ENCODE data around the gene SLC6A5. TPM values are rescaled to one million over a fixed set of nuclear protein-coding genes. Genes with fewer than 3 reads are reported as not detected.

SLC6A5 gene
- total and polyA plus RNA-seq, 10 of the 15 experiments (the other 5 are each of a cell fraction or from before 2014, with no cell fraction given): 0.01 TPM; not detected in 9

DNA sequence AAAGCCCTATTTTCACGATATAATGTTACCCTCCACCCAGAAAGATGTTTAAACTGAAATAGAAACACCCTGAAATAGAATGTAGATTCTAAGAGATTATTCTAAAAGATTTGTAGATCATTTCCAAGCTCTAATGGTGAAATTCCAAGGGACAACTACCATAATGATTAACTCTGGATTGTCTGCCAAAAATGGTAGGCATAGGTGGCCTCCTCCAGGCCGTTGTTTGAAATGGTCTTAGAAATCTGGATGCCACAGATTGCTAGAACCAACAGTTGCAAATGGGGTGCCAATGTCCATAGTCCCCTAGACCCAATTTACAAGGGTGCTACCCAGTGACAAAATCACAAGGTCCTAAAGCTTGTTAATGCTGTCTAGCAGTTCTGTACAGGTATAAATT lies 6.7 kb upstream of the SLC6A5 start:
- Histone ChIP-seq H2AFZ (ENCODE audit: control insufficient read depth, low read depth, low read length) (no peak overlapping the region), H3K4me3 (no peak overlapping the region), H4K20me1 (ENCODE audit: control insufficient read depth, insufficient read depth) (no peaks in the 10 kb centered on the region), H3K4me2 (ENCODE audit: control insufficient read depth, insufficient read depth) (no peak overlapping the region), H3K79me2 (ENCODE audit: control insufficient read depth, insufficient read depth, low read length) (no peaks in the 10 kb centered on the region), H3K4me1 (ENCODE audit: control insufficient read depth, insufficient read depth, low read length) (no peaks in the 10 kb centered on the region), H3K9ac (ENCODE audit: control insufficient read depth, insufficient read depth, low read length) (no peak overlapping the region), H3K27me3 (replicated peaks in 1 of 2; ENCODE audit: control insufficient read depth in 2 of 2, insufficient read depth in 2 of 2, low read length in 1 of 2) (peaks cover 2 to 11% of the 10 kb centered on the region in 2 experiments; a peak in 2 of 4 replicates), H3K9me3 (replicated peaks; ENCODE audit: control insufficient read depth, insufficient read depth, low read length) (no peaks in the 10 kb centered on the region; the same call in 2 of the 3 replicates), H3K27ac (ENCODE audit: control insufficient read depth, insufficient read depth) (no peak overlapping the region), H3K36me3 (ENCODE audit: control insufficient read depth in 2 of 2, insufficient read depth in 2 of 2, low read length in 1 of 2) (no peaks in the 10 kb centered on the region)
- intact Hi-C loops (cut with micrococcal nuclease; ENCODE audit: unreplicated experiment): no loop called here
- in situ Hi-C loops (cut with MboI): no loop called here
- ChIA-PET SMC1A (ENCODE audit: uncharacterized antibody, unreplicated experiment) (interaction anchor here (0.8 to 0.9 kb wide), 3 partner anchors 15 to 199 kb away, joined by 3 read pairs; no protein-coding TSS in a partner anchor), POLR2A (no interaction called here), CTCF (interaction anchor here (1.3 to 1.4 kb wide), 2 partner anchors 17 to 195 kb away, joined by 3 to 5 read pairs; no protein-coding TSS in a partner anchor), RAD21 (ENCODE audit: unreplicated experiment) (interaction anchor here (0.9 kb wide), 1 partner anchor 196 kb away, joined by 3 read pairs; no protein-coding TSS in a partner anchor)
- no TSS peak for BruUV-seq (replicated peaks)
- WGBS (ENCODE audit: insufficient coverage, insufficient replicate concordance, low lambda C conversion rate, missing lambda C conversion rate): 0% methylated on average over 2 of the region's 2 CpGs
- ATAC-seq: no peak
- TF ChIP-seq, protein P1, sequence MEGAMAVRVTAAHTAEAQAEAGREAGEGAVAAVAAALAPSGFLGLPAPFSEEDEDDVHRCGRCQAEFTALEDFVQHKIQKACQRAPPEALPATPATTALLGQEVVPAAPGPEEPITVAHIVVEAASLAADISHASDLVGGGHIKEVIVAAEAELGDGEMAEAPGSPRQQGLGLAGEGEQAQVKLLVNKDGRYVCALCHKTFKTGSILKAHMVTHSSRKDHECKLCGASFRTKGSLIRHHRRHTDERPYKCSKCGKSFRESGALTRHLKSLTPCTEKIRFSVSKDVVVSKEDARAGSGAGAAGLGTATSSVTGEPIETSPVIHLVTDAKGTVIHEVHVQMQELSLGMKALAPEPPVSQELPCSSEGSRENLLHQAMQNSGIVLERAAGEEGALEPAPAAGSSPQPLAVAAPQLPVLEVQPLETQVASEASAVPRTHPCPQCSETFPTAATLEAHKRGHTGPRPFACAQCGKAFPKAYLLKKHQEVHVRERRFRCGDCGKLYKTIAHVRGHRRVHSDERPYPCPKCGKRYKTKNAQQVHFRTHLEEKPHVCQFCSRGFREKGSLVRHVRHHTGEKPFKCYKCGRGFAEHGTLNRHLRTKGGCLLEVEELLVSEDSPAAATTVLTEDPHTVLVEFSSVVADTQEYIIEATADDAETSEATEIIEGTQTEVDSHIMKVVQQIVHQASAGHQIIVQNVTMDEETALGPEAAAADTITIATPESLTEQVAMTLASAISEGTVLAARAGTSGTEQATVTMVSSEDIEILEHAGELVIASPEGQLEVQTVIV (IDR thresholded peaks at IDR 0.05; ENCODE audit: borderline replicate concordance, partially characterized antibody): no peak
- TF ChIP-seq, protein P2, sequence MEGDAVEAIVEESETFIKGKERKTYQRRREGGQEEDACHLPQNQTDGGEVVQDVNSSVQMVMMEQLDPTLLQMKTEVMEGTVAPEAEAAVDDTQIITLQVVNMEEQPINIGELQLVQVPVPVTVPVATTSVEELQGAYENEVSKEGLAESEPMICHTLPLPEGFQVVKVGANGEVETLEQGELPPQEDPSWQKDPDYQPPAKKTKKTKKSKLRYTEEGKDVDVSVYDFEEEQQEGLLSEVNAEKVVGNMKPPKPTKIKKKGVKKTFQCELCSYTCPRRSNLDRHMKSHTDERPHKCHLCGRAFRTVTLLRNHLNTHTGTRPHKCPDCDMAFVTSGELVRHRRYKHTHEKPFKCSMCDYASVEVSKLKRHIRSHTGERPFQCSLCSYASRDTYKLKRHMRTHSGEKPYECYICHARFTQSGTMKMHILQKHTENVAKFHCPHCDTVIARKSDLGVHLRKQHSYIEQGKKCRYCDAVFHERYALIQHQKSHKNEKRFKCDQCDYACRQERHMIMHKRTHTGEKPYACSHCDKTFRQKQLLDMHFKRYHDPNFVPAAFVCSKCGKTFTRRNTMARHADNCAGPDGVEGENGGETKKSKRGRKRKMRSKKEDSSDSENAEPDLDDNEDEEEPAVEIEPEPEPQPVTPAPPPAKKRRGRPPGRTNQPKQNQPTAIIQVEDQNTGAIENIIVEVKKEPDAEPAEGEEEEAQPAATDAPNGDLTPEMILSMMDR (IDR thresholded peaks at IDR 0.05 in 2 of 3, conservative IDR thresholded peaks at IDR 0.05 in 1 of 3; ENCODE audit: control insufficient read depth in 2 of 3, extremely low read depth in 1 of 3, insufficient read depth in 1 of 3, low read depth in 3 of 3, low read length in 3 of 3): peak in 1 of 3 experiments; percentile 31; a peak in 2 of 6 replicates
- TF ChIP-seq RAD21 (IDR thresholded peaks at IDR 0.05; ENCODE audit: insufficient read depth, low read depth, low read length): 0 out of 2 replicates have a peak, but pooled peaks have one; percentile 18
- DNase-seq (ENCODE audit: low read depth, low spot score): no peak
- no peak for FAIRE-seq

Measured in GM12878 (cell line).